NCI-H1092 treated with DMSO at 0.1 percent for 48 hours (cell line): ENCODE results near the gene CCDC88B.

ENCODE experiments used
- DNase-seq: peaks from one replicate; lab custom pipeline; 2025; lab: John Stamatoyannopoulos, UW

The CCDC88B gene

GRCh38 chr11:64339754-64340408, at the start of gene CCDC88B:
Gene CCDC88B, plus strand, starts transcription at chr11:64340204. Its CDS starts 63 bp downstream, at chr11:64340267.
- no peak for DNase-seq

- DNase-seq, result no peak
Measured at GRCh38 chr11:64290352-64291261, 49.4 kb upstream of the CCDC88B start.

- DNase-seq, result no peak
Measured at GRCh38 chr11:64291262-64291751, 48.7 kb upstream of the CCDC88B start, which contains the start of gene KCNK4. Gene KCNK4, plus strand, starts transcription at chr11:64291302. Its CDS starts 1,717 bp downstream, at chr11:64293019.

- DNase-seq, result no peak
Measured at GRCh38 chr11:64291752-64292459, 48.1 kb upstream of the CCDC88B start.

- DNase-seq, result no peak
Measured at GRCh38 chr11:64292460-64293254, 47.3 kb upstream of the CCDC88B start.

DNA sequence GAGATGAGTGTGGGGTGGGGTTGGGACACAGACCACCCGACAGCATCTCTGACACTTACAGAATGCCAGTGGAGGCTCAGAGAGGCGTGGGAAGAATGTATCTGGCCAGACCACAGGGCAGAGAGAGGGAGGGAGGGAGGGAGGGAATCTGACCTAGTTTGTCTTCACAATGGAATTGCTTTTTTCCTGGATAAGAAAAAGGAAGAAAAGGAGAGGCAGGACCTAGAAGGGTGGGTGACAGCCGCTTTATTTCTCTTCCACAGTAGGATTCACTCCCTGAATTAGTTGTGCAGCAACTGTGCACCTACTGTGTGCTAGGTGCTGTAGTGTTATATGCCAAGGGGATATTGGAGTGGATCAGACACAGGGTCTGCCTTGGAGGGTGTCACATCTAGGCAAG, 45.2 kb upstream of the CCDC88B start:
- no peak for DNase-seq

GRCh38 chr11:64295760-64296159, 44.2 kb upstream of the CCDC88B start:
- DNase-seq, result no peak

DNA sequence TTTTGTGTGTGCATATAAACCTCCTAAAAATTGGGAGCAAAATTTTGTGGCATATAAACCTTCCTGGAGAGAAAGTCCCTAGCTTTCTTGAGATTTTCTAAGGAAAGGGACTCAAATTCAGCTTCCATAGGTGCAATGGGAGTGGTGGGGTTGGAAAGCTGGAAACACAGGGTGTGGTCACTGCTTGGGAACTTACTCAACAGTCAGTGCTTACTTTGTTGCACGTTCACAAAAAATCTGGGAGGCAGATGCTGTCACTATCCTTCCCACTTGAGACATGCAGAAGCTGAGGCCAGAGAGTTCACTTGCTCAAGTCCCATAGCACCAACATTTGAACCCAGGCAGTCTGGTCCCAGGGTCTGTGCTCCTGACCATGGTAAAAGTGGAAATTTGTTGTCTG, 43.8 kb upstream of the CCDC88B start:
- no peak for DNase-seq

DNA sequence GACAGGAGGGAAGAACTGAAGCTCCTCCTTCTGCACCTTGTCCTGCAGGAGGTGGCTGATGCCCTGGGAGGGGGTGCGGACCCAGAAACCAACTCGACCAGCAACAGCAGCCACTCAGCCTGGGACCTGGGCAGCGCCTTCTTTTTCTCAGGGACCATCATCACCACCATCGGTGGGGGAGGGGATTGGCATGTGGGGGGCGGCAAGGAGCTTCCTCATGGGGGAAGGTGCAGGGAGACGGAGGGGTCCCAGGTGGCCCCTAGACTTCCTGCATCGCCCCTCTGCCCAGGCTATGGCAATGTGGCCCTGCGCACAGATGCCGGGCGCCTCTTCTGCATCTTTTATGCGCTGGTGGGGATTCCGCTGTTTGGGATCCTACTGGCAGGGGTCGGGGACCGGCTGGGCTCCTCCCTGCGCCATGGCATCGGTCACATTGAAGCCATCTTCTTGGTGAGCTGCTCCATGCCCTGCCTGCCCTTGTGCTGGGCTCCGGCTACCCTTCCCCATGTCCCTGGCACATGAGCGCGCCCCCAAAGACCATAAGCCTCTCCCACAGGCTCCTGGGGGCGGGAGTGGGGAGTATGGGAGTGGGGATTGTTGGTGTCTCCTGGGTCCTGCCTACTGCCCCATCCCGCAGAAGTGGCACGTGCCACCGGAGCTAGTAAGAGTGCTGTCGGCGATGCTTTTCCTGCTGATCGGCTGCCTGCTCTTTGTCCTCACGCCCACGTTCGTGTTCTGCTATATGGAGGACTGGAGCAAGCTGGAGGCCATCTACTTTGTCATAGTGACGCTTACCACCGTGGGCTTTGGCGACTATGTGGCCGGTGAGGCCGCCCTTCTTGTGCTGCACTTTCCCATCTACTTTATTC, 42.9 kb upstream of the CCDC88B start:
- DNase-seq, result no peak

DNA sequence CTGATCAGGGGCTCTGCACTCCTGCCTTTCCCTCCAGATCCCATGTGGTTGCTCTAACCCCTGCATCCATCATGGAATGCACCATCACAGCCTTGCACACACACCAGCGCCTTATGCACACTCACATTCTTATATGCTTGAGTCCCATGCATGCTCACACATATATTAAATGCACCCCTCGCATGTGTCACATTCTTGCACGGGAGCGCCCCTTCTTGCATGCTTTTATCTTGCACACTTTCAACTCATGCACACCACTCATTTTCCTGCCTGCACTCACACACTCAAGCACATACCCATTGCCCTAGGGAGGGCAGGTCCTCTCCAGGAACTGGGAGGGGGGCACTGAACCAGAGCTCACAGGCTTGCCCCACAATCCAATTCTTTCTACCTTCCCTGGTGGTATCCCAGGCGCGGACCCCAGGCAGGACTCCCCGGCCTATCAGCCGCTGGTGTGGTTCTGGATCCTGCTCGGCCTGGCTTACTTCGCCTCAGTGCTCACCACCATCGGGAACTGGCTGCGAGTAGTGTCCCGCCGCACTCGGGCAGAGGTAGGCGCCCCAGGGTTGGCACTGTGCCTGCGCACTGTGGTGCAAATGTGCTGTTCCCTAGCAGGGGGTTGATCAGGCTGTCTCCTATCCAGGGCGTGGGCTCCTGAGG, 42.2 kb upstream of the CCDC88B start:
- no peak for DNase-seq

- peak; percentile 45 for DNase-seq
Measured at GRCh38 chr11:64298966-64299846, 40.8 kb upstream of the CCDC88B start.

GRCh38 chr11:64299847-64300648, 40.0 kb upstream of the CCDC88B start, which contains the start of gene CATSPERZ:
Gene CATSPERZ, plus strand, starts transcription at chr11:64300358. Its CDS starts 53 bp downstream, at chr11:64300411.
- DNase-seq, result peak; percentile 12

GRCh38 chr11:64303109-64304031, 36.6 kb upstream of the CCDC88B start:
- DNase-seq, result no peak

- no peak for DNase-seq
Measured at GRCh38 chr11:64304032-64304315, 36.0 kb upstream of the CCDC88B start.

DNA sequence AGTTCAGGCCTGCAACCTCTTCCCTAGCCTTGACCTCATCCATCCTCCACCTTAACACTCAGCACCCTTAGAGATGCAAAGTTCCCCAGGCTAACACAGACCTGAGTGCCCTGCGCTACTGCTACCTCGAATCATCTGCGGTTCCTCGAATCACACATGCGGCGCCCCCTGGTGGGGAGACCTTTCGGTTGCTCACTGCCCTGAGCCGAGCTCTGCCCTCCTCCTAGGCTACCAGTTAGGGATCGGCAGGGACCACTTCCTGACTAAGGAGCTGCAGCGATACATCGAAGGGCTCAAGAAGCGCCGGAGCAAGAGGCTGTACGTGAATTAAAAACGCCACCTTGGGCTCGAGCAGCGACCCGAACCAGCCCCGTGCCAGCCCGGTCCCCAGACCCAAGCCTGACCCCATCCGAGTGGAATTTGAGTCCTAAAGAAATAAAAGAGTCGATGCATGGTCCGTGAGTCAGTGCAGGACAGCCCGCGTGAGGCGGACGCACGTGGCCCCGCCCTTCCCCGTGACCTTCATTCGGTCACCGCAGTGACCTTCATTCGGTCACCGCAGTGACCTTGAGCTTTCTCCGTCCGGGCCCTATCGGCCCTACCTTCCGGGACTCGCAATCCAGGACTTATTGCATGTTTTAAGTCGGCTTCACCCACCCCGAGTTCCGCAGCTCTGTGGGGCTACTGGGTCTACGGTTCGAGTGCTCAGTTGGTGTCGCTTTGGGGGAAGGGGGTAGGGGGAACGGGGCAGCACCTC, 35.5 kb upstream of the CCDC88B start:
- peak; percentile 95 for DNase-seq

DNA sequence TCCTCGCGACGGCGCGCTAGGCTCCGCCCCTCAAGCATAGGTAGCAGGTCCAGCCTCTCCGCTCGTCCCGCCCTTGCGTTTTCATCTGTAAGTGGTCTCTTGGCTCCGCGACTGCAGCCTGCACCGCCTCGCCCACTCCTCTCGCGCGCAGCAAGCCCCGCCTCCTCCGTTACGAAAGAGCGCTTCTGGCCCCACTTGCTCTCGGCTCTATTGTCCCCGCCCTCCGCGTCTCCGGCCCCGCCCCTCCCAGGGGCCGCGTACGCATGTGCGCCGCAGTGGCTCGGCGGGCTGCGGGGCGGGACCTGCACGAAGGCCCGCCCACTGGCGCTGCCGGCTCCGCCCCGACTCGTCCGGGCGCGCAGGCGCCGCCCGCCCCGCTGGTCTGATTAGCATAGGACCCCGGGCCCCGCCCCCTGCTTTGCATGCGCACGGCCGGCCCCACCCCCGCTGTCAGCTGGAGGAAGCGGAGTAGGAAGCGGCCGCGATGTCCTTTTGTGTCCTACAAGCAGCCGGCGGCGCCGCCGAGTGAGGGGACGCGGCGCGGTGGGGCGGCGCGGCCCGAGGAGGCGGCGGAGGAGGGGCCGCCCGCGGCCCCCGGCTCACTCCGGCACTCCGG, 34.8 kb upstream of the CCDC88B start, which contains the start of gene ESRRA:
Gene ESRRA, plus strand, starts transcription at position 450 of the 616 bp plus-strand sequence. CDS start 1,656 bp downstream, outside the sequence.
- peak; percentile 100 for DNase-seq
